Mucosa of rectum (tissue), 2 donors: ENCODE data around the gene TUBB1.

Experiments used
- H3K27ac ChIP-seq, 2 donors: one replicate each; pipeline ENCODE4 v1.7.0; 2013; ENCODE audit warnings: inconsistent platforms in 2 of 2, low read depth in 2 of 2, low read length in 2 of 2
- H3K27me3 ChIP-seq, 2 donors: one replicate each; pipeline ENCODE4 v1.7.0; 2013; ENCODE audit warnings: low read length in 2 of 2; ENCODE audit not compliant: control insufficient read depth in 2 of 2, insufficient read depth in 2 of 2
- H3K36me3 ChIP-seq, 2 donors: one replicate each; pipeline ENCODE4 v1.7.0; 2013; ENCODE audit warnings: low read length in 2 of 2; ENCODE audit not compliant: control insufficient read depth in 2 of 2, insufficient read depth in 2 of 2
- H3K4me1 ChIP-seq, 2 donors: one replicate each; pipeline ENCODE4 v1.7.0; 2013; ENCODE audit warnings: low read length in 2 of 2, mild to moderate bottlenecking in 1 of 2; ENCODE audit not compliant: control insufficient read depth in 2 of 2, insufficient read depth in 2 of 2
- H3K4me3 ChIP-seq, 2 donors: one replicate each; pipeline ENCODE4 v1.7.0; 2013; ENCODE audit warnings: low read length in 2 of 2
- H3K9ac ChIP-seq, 2 donors: one replicate each; pipeline ENCODE4 v1.7.0; 2013; ENCODE audit warnings: low read length in 2 of 2, low read depth in 1 of 2, mild to moderate bottlenecking in 1 of 2
- H3K9me3 ChIP-seq, 2 donors: one replicate each; pipeline ENCODE4 v1.7.0; 2013; ENCODE audit warnings: low read length in 2 of 2; ENCODE audit not compliant: control insufficient read depth in 2 of 2
- donor health status: healthy.
- donor health status: Normal muscosa, but diverticular disease.

Gene TUBB1

DNA sequence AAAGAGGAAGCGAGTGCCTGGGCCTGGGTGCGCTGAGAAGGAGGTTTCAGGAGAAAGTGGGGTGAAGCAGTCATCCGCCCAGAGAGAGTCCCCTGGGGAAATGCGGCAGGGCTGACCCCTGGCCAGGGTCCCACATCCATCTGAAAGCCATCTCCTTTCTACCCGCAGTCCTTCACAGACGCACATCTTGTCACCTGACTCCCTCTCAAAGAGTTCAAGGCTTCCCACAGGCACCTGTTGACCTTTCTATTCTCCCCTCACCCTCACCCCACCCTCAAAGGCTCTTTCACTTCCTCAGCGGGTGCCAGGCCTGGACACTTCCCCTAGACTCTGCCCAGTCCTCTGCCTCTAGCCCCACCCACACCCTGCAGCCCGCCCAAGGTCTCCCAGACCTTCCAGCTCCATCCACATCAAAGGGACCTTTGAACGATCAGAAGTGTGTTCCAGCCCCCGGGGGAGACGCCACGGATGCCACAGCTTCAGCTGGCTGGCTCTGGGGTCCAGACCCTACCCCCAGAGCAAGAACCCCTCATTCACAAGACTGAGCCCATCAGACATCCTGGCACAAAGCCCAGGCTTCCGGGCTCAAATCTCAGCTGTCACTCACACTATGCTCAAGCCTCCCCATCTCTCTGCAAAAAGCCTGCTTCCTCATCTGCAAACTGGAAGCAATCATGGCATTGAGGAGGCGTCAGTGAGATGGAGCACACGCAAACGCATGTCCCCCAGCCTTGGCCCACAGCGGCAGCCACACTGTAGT lies 14.3 kb upstream of the TUBB1 start:
- Histone ChIP-seq H3K9ac (peak overlapping the region; percentile 95 to 96), H3K27ac (peak overlapping the region; percentile 88 to 91), H3K4me1 (peaks cover 30 to 37% of the 10 kb centered on the region in 2 donors), H3K27me3 (no peaks in the 10 kb centered on the region), H3K36me3 (peaks cover 13 to 34% of the 10 kb centered on the region in 2 donors), H3K9me3 (no peaks in the 10 kb centered on the region), H3K4me3 (peak overlapping the region; percentile 83 to 84)

DNA sequence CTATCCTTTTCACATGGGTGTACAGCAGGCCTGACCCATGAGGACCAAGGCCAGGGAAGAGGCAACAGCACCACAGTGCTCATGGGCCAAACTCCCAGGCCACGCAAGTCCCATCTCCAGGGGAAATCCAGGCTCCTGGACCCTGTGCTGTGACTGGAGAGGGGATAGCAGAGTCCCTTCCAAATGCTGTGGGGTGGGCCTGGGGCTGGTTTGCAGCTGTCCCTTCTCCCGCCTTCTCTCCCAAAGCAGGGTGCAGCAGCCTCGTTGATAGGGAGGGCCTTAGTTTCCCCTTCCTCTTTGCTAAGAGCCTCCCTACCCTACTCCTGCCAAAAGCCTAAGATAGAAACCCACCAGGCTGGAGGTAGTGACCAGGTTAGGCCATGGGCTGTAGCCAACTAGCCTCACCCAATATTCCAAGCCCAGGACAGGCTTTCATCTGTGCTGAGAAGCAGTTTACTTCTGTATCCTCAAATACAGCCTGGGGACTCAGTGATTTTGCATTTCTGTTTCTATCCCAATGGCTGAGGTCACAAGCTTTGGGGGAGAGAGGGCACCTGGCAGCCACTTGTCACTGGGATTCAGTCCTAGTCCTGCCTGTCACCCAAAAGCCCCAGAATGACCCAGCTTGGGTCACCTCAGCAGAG lies 13.6 kb upstream of the TUBB1 start:
- Histone ChIP-seq H3K9me3 (no peaks in the 10 kb centered on the region), H3K9ac (peak overlapping the region; percentile 95 to 96), H3K4me3 (peak overlapping the region; percentile 83 to 84), H3K4me1 (peaks cover 36 to 37% of the 10 kb centered on the region in 2 donors), H3K36me3 (peaks cover 13 to 30% of the 10 kb centered on the region in 2 donors), H3K27ac (peak overlapping the region; percentile 88 to 91), H3K27me3 (no peaks in the 10 kb centered on the region)

DNA sequence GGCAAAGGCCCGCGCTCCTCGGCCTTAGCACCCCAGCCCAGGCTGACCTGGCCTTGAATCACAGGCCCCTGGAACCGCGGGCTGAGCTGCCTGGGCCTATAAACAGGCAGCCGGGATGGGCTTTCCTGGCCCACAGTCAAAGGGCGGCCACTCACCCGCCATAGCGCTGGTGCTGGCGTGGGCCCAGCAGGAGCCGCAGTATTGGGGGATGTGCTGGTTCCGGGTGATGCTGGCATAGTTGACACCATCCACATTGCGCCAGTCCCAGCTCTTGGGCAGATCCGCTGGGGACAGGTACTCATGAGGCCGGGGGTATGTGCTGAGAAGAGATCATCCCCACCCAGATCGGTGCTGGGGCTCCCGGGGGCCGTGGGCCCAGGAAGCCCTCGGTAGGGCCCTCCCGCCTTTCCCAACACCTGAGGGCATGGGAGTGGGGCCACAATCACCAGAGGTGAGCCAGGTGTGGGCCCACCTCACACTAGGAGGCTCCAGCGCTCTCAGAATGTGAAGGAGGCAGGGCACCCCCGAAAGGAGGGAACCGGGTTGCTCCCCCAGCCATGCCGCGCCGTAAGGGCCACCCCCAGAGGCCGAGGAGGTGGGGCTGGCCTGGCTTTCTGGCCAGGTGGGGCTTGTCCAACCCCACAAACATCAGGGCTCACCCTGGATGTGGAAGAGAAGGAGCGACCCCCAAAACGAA lies 12.9 kb upstream of the TUBB1 start:
- peaks cover 10 to 25% of the 10 kb centered on the region in 2 donors for H3K36me3 ChIP-seq
- peak overlapping the region; percentile 83 to 84 for H3K4me3 ChIP-seq
- peak overlapping the region; percentile 88 to 91 for H3K27ac ChIP-seq
- no peaks in the 10 kb centered on the region for H3K9me3 ChIP-seq
- H3K27me3 ChIP-seq: no peaks in the 10 kb centered on the region
- H3K9ac ChIP-seq: peak overlapping the region; percentile 95 to 96
- H3K4me1 ChIP-seq: peaks cover 36 to 41% of the 10 kb centered on the region in 2 donors

DNA sequence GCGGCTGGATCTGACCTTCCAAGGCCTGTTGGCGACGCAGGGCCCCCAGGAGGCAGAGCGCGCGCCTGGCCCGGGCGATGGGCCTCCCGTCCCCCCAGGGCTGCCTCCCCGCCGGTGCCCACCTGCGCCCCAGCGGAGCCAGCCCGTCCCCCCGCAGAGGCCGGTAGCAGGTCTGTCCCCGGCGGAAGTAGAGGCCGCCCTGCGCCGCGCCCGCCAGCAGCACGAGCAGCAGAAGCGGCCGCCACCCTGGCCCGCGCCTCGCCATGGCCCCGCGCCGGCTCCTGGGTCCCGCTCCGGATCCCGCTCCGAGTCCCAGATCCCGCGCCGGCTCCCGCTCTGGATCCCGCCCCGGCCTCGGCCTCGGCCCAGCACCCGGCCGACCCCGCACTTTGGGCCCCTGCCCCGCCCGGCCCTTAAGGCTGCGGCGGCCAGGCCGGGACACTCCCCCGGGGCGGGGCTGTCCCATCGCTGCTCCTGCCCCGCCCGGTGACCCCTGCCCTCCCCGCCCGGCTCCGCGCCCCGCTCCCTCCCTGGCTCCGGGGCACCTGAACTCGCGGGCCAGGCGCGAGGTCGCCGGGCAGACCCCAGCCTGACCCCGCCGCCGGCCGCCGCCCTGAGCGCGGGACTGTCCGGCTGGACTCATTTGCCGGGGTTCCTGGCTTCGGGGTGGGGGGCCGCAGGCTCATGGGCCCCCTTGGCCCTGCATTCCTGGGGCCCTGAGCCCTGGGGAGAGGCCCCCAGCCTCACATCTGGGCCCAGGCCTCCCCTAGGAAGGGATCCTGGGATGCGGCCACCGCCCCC lies 12.2 kb upstream of the TUBB1 start, which contains the start of gene CTSZ:
Gene CTSZ (minus strand): TSS at position 391 of the 801 bp plus-strand sequence. CDS start 126 bp downstream, at position 265.
- H3K9me3 ChIP-seq: no peaks in the 10 kb centered on the region
- H3K4me3 ChIP-seq: peak within 1 kb of the TSS; percentile 83 to 84
- peak within 1 kb of the TSS; percentile 88 to 91 for H3K27ac ChIP-seq
- peak within 1 kb of the TSS; percentile 95 to 96 for H3K9ac ChIP-seq
- peaks cover 3 to 17% of the 10 kb centered on the region in 2 donors for H3K36me3 ChIP-seq
- no peaks in the 10 kb centered on the region for H3K27me3 ChIP-seq
- peaks cover 36 to 41% of the 10 kb centered on the region in 2 donors for H3K4me1 ChIP-seq

DNA sequence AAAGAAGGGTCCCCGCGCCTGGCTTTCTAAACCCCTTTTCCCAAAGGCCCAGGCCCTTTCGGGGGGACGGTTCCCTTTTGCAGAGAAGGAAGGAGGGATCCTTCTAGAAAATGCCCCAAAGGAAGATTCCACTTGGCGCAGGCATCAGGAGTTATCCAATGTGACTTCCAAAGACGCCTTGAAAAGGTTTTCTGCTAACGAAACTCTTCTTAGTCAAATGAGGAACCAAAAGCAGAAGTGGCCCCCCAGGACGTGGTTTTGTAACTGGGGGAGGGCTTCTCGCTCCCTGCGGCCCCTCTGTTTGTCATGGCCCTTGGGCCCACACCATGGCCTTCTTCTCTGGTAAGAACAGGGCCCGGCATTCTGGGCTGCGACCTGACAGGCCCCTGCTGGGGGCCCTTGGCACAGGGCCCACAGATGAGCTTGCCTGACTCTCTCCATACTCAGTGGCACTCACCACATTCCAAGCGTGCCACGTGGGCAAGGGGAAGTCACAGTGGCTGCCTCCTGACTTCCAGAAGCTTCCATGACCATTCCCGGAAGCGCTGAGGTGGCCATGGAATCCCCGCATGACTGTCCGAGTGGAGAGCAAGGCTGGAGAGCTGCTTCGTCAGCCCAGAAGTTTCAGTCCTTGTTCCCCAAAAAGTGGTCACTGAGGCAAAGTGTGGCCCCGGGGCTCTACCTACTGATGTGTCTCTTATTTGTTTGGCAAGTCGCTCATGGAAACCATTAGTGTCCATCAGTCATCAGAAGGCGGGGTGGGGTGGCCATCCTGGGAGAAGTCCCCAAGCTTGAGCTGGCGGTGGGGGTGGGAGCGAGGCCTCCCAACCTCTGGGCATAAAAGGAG lies 11.3 kb upstream of the TUBB1 start:
- no peaks in the 10 kb centered on the region for H3K27me3 ChIP-seq
- H3K27ac ChIP-seq: peak overlapping the region; percentile 88 to 91
- H3K36me3 ChIP-seq: peaks cover 0 to 13% of the 10 kb centered on the region in 2 donors
- peak overlapping the region in 1 of 2 donors; percentile 22 for H3K4me3 ChIP-seq
- H3K9ac ChIP-seq: peak overlapping the region in 1 of 2 donors; percentile 96
- H3K9me3 ChIP-seq: no peaks in the 10 kb centered on the region
- peaks cover 36 to 41% of the 10 kb centered on the region in 2 donors for H3K4me1 ChIP-seq

DNA sequence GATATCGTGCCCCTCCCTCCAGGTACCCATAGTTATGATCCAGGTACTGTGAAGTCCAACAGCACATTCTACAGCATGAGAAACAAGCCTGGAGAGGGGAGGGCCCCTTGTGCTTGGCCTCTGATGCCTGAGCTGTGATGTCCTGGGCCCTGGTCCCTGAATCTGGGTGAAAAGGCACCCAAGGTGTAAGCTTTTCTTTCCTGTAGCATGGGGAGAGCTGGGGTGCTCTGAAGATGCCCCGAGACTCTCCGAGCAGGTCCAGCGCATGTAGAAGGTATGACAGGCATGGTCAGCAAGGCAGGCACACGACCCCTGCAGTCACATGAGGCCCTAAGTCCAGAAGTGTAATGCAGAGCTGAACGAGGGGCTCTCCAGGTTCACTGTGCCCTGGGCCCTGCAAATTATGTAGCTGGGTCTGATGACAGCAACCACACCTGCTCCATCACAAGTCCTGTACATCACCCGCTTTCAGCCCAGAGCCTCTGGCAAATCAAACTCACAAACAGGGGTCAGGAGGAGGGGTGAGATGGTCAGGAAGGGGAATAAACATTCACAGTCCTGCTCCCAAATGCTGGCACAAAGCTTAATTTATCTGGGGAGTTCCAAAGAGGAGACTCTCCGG lies 10.4 kb upstream of the TUBB1 start:
- H3K36me3 ChIP-seq: peaks cover 0 to 5% of the 10 kb centered on the region in 2 donors
- no peak overlapping the region for H3K4me3 ChIP-seq
- H3K9ac ChIP-seq: peak overlapping the region in 1 of 2 donors; percentile 11
- no peaks in the 10 kb centered on the region for H3K9me3 ChIP-seq
- peaks cover 34 to 35% of the 10 kb centered on the region in 2 donors for H3K4me1 ChIP-seq
- no peaks in the 10 kb centered on the region for H3K27me3 ChIP-seq
- peak overlapping the region in 1 of 2 donors; percentile 91 for H3K27ac ChIP-seq

DNA sequence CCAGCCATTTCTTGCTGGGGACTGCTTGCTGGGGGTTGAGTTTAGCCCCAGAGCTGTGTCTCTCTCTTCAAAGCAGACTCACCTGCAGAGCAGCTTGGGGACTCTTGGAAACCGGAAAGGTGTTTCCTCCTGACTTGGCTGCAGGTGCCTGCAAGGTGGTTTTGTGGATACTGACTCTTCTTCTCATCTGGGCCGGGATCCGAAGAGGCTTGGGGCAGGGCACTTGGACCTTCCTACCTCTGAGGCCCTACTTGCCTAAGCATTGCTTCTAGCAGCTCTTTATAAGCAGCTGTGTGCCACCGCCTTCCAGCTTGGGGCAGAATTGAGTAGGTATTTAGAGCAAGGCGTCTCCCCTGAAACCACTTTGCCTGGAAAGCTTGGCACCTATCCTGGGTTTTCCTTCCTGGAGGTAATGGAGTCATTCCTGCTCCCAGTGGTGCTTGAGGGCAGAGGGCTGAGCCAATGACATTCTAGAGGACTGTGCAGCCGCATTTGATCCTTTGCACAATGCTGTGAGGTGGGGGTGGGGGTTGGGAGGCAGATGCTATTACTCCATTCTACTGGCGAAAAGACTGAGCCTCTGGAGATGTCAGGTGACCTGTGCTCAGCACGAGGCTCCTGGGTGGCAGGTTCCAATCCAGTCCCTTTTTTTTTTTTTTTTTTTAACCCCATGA lies 8.8 kb upstream of the TUBB1 start:
- peaks cover 19 to 23% of the 10 kb centered on the region in 2 donors for H3K4me1 ChIP-seq
- H3K9ac ChIP-seq: no peak overlapping the region
- H3K27me3 ChIP-seq: no peaks in the 10 kb centered on the region
- no peak overlapping the region for H3K4me3 ChIP-seq
- H3K9me3 ChIP-seq: no peaks in the 10 kb centered on the region
- H3K27ac ChIP-seq: peak overlapping the region in 1 of 2 donors; percentile 7
- H3K36me3 ChIP-seq: no peaks in the 10 kb centered on the region

DNA sequence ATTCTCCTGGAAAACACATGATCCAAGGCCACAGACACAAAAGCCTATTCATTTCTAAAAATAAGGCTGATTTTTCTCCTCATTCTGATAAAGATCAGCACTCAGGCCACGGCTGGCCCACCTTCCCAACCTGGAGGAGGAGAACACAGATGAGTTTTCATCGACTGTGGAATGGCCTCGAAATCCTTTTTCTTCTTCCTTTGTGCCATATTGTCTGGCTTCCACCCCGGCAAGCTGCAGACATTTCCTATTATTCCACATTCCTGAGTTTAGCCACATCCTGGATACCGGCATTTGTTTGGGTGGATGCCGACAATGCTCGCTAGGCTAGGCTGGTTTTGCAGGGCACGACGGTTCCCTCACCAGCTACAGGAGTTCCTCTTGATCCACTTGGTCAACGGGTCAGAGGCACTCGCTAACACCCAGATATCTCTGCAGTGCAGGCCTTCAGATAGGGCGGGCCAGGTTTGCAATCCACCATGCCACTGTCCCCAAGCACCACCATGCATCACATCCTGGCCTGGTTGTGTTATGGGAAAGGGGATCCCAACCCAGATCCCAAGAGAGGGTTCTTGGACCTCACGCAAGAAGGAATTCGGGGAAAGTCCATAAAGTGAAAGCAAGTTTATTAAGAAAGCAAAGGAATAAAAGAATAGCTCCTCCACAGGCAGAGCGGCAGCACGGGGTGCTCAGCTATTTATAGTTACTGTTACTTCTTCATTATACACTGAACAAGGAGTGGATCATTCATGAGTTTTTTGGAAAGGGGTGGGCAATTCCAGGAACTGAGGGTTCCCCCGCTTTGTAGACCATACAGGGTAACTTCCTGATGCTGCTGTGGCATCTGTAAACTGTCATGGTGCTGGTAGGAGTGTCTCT lies 8.0 kb upstream of the TUBB1 start:
- Histone ChIP-seq H3K9me3 (no peaks in the 10 kb centered on the region), H3K27me3 (no peaks in the 10 kb centered on the region), H3K4me3 (no peak overlapping the region), H3K9ac (no peak overlapping the region), H3K36me3 (no peaks in the 10 kb centered on the region), H3K4me1 (peaks cover 12 to 15% of the 10 kb centered on the region in 2 donors), H3K27ac (peak overlapping the region in 1 of 2 donors; percentile 16)
